WTC11 (cell line): Measurements from ENCODE around the gene CMTR1.
"Not testable (repeated sequence)": the region's sequence is repeated elsewhere in the genome, so short reads cannot be mapped to it uniquely, and the experiment has no call there.

ENCODE experiments used
- ATF1 ChIP-seq: sonication (generic); formaldehyde crosslinking; IDR thresholded peaks from 2 replicates; pipeline ENCODE4 v1.8.1; 2023; ENCODE audit warnings: mild to moderate bottlenecking, moderate library complexity, missing genetic modification reagents
- CTCF ChIP-seq: fragments of 200-600 bp; IDR thresholded peaks from 2 replicates; pipeline ENCODE4 v1.8.0; 2022; ENCODE audit warnings: antibody characterized with exemption
- E2F1 ChIP-seq: sonication (generic); formaldehyde crosslinking; IDR thresholded peaks from 2 replicates; pipeline ENCODE4 v1.8.0; 2022; ENCODE audit warnings: mild to moderate bottlenecking, missing genetic modification reagents
- JUN ChIP-seq: sonication (generic); formaldehyde crosslinking; IDR thresholded peaks from 2 replicates; pipeline ENCODE4 v1.8.0; 2023; ENCODE audit warnings: mild to moderate bottlenecking, missing genetic modification reagents
- KAT7 ChIP-seq: sonication (generic); formaldehyde crosslinking; IDR thresholded peaks from 2 replicates; pipeline ENCODE4 v1.8.1; 2023; ENCODE audit warnings: missing genetic modification reagents, mild to moderate bottlenecking, borderline replicate concordance
- OVOL2 ChIP-seq: fragments of 250-450 bp; sonication (Bioruptor Pico); IDR thresholded peaks from 2 replicates; pipeline ENCODE4 v1.9.0; 2021; ENCODE audit warnings: mild to moderate bottlenecking, borderline replicate concordance
- TEAD4 ChIP-seq: sonication (generic); formaldehyde crosslinking; IDR thresholded peaks from 2 replicates; pipeline ENCODE4 v1.8.0; 2022; ENCODE audit warnings: mild to moderate bottlenecking, missing genetic modification reagents

- not testable (repeated sequence) for TF ChIP-seq CTCF; ATF1 (CRISPR knock-in tag); E2F1 (CRISPR knock-in tag); TEAD4 (CRISPR knock-in tag); KAT7; JUN; OVOL2 (CRISPR knock-in tag)
These were observed 10.2 kb downstream of the CMTR1 start for GRCh38 chr6:37443216-37443542.
